GM21528 (cell line): ENCODE measurements around the gene ZNF311.

Source experiments
- ATAC-seq: cut with Tn5 transposase; IDR thresholded peaks from one replicate; pipeline ENCODE4 v1.9.1; 2021; ENCODE audit warnings: mild to moderate bottlenecking, moderate library complexity; ENCODE audit not compliant: unreplicated experiment, low FRiP score

Gene ZNF311

GRCh38 chr6:29005183-29005885 lies at the start of gene ZNF311:
Gene ZNF311, minus strand, starts transcription at chr6:29005315. Its CDS starts 1,361 bp downstream, at chr6:29003954.
- no peak for ATAC-seq

- ATAC-seq: no peak
Measured at GRCh38 chr6:29051680-29052079, 46.6 kb upstream of the ZNF311 start.

- no peak for ATAC-seq
Measured at GRCh38 chr6:29045075-29045474, 40.0 kb upstream of the ZNF311 start, which contains the start of gene OR2W1. Gene OR2W1, minus strand, starts transcription at chr6:29045175. Its CDS starts 0 bp downstream, at chr6:29045175.

GRCh38 chr6:29035951-29036350 lies 30.8 kb upstream of the ZNF311 start:
- no peak for ATAC-seq

GRCh38 chr6:29028821-29029220 lies 23.7 kb upstream of the ZNF311 start:
- no peak for ATAC-seq

GRCh38 chr6:29025927-29026585 lies 20.9 kb upstream of the ZNF311 start:
- no peak for ATAC-seq

- no peak for ATAC-seq
Measured at GRCh38 chr6:29021434-29021833, 16.3 kb upstream of the ZNF311 start.

GRCh38 chr6:29019629-29020028 lies 14.5 kb upstream of the ZNF311 start:
- no peak for ATAC-seq

- no peak for ATAC-seq
Measured at GRCh38 chr6:29017428-29017802, 12.3 kb upstream of the ZNF311 start.

- ATAC-seq: peak; percentile 76
Measured at GRCh38 chr6:29016559-29017427, 11.7 kb upstream of the ZNF311 start.

- no peak for ATAC-seq
Measured at GRCh38 chr6:29014729-29015608, 9.9 kb upstream of the ZNF311 start.

GRCh38 chr6:29011276-29011734 lies 6.2 kb upstream of the ZNF311 start:
- ATAC-seq: no peak

- no peak for ATAC-seq
Measured at GRCh38 chr6:29009358-29009757, 4.2 kb upstream of the ZNF311 start.

GRCh38 chr6:29008089-29008488 lies 3.0 kb upstream of the ZNF311 start:
- ATAC-seq: no peak

GRCh38 chr6:28996844-28997510 lies 8.1 kb downstream of the ZNF311 start:
- no peak for ATAC-seq

- ATAC-seq: no peak
Measured at GRCh38 chr6:28995093-28995650, 9.9 kb downstream of the ZNF311 start.

- no peak for ATAC-seq
Measured at GRCh38 chr6:28988536-28989311, 16.4 kb downstream of the ZNF311 start.

GRCh38 chr6:28985462-28986164 lies 19.5 kb downstream of the ZNF311 start:
- ATAC-seq: no peak
